IPS-18c (cell line): ENCODE data around the gene ADH1B.

Source experiments
- H3K4me3 ChIP-seq: 2 replicates; pipeline ENCODE4 v1.7.0; 2013; ENCODE audit warnings: low read depth, mild to moderate bottlenecking, low read length, moderate library complexity; ENCODE audit not compliant: insufficient read depth
- H3K9me3 ChIP-seq: one replicate; pipeline ENCODE4 v1.6.1; 2013; ENCODE audit warnings: mild to moderate bottlenecking, low read length, moderate library complexity; ENCODE audit not compliant: control insufficient read depth, insufficient read depth

Gene ADH1B

DNA sequence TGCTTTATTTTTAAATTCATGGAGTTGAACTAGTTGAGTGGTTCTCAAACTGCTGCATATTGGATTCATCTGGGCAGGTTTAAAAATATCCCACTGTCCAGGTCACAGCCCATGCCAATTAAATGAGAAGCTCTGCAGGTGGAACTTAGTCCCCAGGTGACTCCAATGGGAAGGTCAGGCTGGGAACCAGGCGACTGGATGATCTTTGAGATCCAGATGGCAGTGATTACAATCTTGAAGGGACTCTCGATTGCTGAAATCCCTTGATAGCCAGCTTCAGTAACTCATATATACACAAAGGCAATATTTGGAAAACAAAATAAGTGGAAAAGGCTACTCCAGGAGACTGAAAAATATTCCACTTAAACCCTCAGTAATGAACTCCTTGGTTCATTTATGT, 38.5 kb downstream of the ADH1B start:
- no peak overlapping the region for H3K4me3 ChIP-seq
- no peaks in the 10 kb centered on the region for H3K9me3 ChIP-seq

DNA sequence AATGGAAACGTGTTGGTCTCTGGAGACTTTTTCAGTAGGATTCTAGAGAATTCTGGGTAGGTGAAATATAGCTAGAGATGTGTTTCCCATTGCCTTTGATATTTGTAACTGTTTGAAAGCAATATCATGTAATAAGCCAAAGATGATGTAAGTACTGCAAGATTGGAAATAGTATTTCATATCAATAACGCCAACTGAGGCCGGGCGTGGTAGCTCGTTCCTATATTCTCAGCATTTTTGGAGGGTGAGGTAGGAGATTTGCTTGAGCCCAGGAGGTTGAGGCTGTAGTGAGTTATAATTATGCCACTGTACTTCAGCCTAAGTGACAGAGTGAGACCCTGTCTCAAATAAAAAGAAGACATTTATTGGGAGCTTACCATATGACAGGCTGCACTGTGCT, 39.9 kb downstream of the ADH1B start:
- H3K4me3 ChIP-seq = no peak overlapping the region
- no peaks in the 10 kb centered on the region for H3K9me3 ChIP-seq

- H3K4me3 ChIP-seq = no peak overlapping the region
- H3K9me3 ChIP-seq = no peaks in the 10 kb centered on the region
Measured at GRCh38 chr4:99276417-99276816, 44.8 kb downstream of the ADH1B start.

DNA sequence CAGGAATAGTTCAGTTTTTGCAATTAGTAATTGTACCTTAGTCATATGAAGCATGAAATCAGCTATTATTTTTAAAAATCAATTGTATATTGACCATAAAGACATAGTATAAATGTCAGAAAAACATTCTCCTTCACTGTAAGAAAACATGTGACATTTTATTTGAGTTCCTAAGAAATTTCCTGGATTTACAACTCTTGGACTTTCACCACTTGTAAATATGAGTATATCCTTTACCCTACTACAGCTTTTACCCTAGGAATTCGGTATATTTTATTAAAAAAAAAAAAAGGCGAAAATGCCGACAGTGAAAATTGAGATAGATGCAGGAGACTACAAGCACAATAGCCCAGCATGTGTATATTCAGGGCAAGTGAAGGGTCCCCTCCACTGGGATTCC, 45.3 kb downstream of the ADH1B start:
- no peak overlapping the region for H3K4me3 ChIP-seq
- H3K9me3 ChIP-seq = no peaks in the 10 kb centered on the region

GRCh38 chr4:99275050-99275449, 46.2 kb downstream of the ADH1B start:
- Histone ChIP-seq H3K9me3 (no peaks in the 10 kb centered on the region), H3K4me3 (no peak overlapping the region)

DNA sequence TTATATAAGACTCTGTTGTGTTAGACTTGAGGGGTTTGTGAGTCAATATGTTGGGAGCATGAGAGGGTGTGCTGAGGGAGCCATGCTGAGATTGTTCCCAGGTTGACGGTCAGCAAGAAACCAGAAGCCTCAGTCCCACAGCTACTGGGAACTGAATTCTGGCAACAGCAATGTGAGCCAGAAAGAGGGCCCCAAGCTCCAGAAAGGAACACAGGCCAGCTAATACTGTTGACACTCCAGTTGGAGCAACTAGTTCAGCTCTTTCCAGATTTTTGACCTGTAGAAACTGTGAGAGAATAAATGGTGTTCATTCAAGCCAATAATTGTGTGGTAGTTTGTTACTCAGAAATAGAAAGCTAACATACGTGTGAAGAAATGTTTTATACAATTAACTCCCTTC, 47.5 kb downstream of the ADH1B start:
- no peak overlapping the region for H3K4me3 ChIP-seq
- H3K9me3 ChIP-seq = no peaks in the 10 kb centered on the region

DNA sequence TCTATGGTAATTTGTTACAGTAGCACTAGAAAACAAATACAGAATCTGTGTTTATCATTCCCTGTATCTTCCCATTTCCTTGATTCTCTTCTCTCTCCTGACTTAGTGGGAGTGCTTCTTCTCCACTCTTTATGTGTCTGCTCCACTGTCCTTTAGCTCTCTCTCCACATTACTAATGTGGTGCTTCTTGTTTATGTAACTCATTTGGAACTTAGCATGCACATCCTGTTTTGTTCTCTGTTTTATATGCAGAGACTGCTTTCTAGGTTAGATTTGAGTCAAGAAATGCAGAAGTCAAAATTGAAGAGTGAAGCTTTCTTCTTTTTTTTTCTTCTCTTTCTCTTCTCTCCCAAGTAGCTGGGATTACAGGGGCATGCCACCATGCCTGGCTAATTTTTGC, 56.3 kb downstream of the ADH1B start:
- no peak overlapping the region for H3K4me3 ChIP-seq
- no peaks in the 10 kb centered on the region for H3K9me3 ChIP-seq
